Activated gamma-delta T cell (primary cell): ENCODE data around the gene MEP1B.
"Not testable (repeated sequence)": the region's sequence is repeated elsewhere in the genome, so short reads cannot be mapped to it uniquely, and the experiment has no call there.

Source experiments
- DNase-seq: peaks from one replicate; lab custom pipeline; 2025; lab: John Stamatoyannopoulos, UW
- total RNA-seq, 2 donors: gene quantifications; one replicate each; lab custom pipeline; 2026; lab: John Stamatoyannopoulos, UW

Gene MEP1B
- total RNA-seq, result 0.05 to 0.13 reads per million in 2 donors

- DNase-seq, result no peak
Observed at GRCh38 chr18:32189790-32190189, at the start of gene MEP1B. Gene MEP1B (plus strand): TSS chr18:32190039. CDS start chr18:32190071, 32 bp downstream.

GRCh38 chr18:32148185-32148870 is 41.5 kb upstream of the MEP1B start:
- DNase-seq, result no peak

- no peak for DNase-seq
Observed at GRCh38 chr18:32152705-32153448, 37.0 kb upstream of the MEP1B start.

GRCh38 chr18:32156855-32157254 is 33.0 kb upstream of the MEP1B start:
- DNase-seq, result no peak

GRCh38 chr18:32157580-32157979 is 32.3 kb upstream of the MEP1B start:
- no peak for DNase-seq

GRCh38 chr18:32158108-32158624 is 31.7 kb upstream of the MEP1B start:
- DNase-seq, result no peak

- DNase-seq, result not testable (repeated sequence)
Observed at GRCh38 chr18:32158631-32159030, 31.2 kb upstream of the MEP1B start.

- no peak for DNase-seq
Observed at GRCh38 chr18:32160547-32160946, 29.3 kb upstream of the MEP1B start.

GRCh38 chr18:32167980-32168730 is 21.7 kb upstream of the MEP1B start:
- DNase-seq, result no peak

GRCh38 chr18:32173654-32174053 is 16.2 kb upstream of the MEP1B start:
- DNase-seq, result no peak

- DNase-seq, result no peak
Observed at GRCh38 chr18:32174719-32175118, 15.1 kb upstream of the MEP1B start.

- DNase-seq, result no peak
Observed at GRCh38 chr18:32175265-32175664, 14.6 kb upstream of the MEP1B start.

- not testable (repeated sequence) for DNase-seq
Observed at GRCh38 chr18:32176745-32177144, 13.1 kb upstream of the MEP1B start.

- no peak for DNase-seq
Observed at GRCh38 chr18:32177530-32177929, 12.3 kb upstream of the MEP1B start.

- DNase-seq, result no peak
Observed at GRCh38 chr18:32183503-32183902, 6.3 kb upstream of the MEP1B start.

- DNase-seq, result no peak
Observed at GRCh38 chr18:32190209-32190608, 370 bp downstream of the MEP1B start.

- DNase-seq, result no peak
Observed at GRCh38 chr18:32195881-32196815, 6.3 kb downstream of the MEP1B start.

GRCh38 chr18:32200766-32201165 is 10.9 kb downstream of the MEP1B start:
- no peak for DNase-seq

- no peak for DNase-seq
Observed at GRCh38 chr18:32201948-32202672, 12.3 kb downstream of the MEP1B start.

GRCh38 chr18:32208023-32208422 is 18.2 kb downstream of the MEP1B start:
- no peak for DNase-seq

- no peak for DNase-seq
Observed at GRCh38 chr18:32208577-32208976, 18.7 kb downstream of the MEP1B start.
